ENCODE data around the gene S1PR3. TPM values are rescaled to one million over a fixed set of nuclear protein-coding genes. Genes with fewer than 3 reads are reported as not detected.
A peak's percentile ranks its signal among the peaks of the same experiment; 100 is the strongest.

Gene S1PR3
- total RNA-seq, 1 experiment from 2014 or later = 42.9 TPM

DNA sequence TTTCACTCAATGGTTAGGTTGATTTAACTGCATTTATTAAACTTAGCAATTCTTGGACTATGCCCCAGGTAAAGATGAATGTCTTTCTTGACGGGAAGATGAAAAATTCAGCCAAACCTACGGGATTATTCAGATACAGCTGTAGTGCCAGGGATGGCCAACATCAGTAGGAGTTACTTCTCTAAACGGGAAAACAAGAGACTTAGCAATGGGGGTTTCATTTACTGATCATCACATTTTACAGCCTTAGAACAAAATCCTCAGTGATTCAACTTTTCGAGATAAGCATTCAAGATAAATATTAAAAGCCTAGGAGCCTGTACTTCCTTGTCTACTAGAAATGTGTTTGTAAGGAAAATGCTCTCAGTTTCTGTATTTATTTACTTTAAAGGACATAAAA lies 46.1 kb downstream of the S1PR3 start:
- TF ChIP-seq EZH2 (IDR thresholded peaks at IDR 0.05; ENCODE audit: borderline replicate concordance, low read depth, low read length, poor library complexity, severe bottlenecking) (no peak), CTCF (conservative IDR thresholded peaks at IDR 0.05; ENCODE audit: low read depth, low read length) (no peak)
- Histone ChIP-seq H3K4me1 (ENCODE audit: insufficient read depth, low read length, poor library complexity, severe bottlenecking) (no peaks in the 10 kb centered on the region), H3K4me3 (ENCODE audit: low read depth, low read length, poor library complexity, severe bottlenecking) (no peak overlapping the region), H3K27me3 (replicated peaks; ENCODE audit: insufficient read depth, low read depth, low read length, poor library complexity) (no peaks in the 10 kb centered on the region), H3K36me3 (ENCODE audit: insufficient read depth, low read length, poor library complexity, severe bottlenecking) (no peaks in the 10 kb centered on the region), H3K9me3 (ENCODE audit: low read depth, low read length, poor library complexity, severe bottlenecking) (no peaks in the 10 kb centered on the region), H3K27ac (ENCODE audit: low read depth, low read length, poor library complexity, severe bottlenecking) (no peak overlapping the region)
- POLR2A ChIA-PET (ENCODE audit: low non-redundant PET) = interaction anchor here (0.7 kb wide), 1 partner anchor 10 kb away, joined by 6 read pairs; no protein-coding TSS in a partner anchor
- CTCF ChIA-PET = no interaction called here
- intact Hi-C loops (cut with micrococcal nuclease; ENCODE audit: unreplicated experiment) = no loop called here
- no peak for DNase-seq (ENCODE audit: low spot score)
- BruUV-seq (replicated peaks) = no TSS peak

DNA sequence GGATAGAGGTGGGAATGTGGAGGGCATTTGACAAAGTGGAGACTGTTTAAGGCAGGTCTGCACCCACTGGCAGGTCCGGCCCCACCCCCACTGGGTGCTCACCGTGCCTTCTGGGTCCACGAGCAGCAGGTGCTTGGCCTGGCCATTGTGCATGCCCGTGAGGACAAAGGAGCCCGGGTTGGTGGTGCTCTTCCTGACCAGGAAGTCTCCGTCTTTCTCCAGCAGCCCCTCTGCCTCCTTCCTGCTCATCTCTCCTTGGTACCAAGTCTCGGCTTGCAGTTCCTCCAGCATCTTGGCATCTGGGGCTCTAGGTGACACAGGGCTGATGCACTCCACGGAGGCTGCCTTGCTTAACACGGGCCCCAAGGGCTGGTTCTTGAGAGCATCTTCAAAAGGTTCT lies 46.6 kb downstream of the S1PR3 start:
- Histone ChIP-seq H3K36me3 (ENCODE audit: insufficient read depth, low read length, poor library complexity, severe bottlenecking) (no peaks in the 10 kb centered on the region), H3K9me3 (ENCODE audit: low read depth, low read length, poor library complexity, severe bottlenecking) (no peaks in the 10 kb centered on the region), H3K4me3 (ENCODE audit: low read depth, low read length, poor library complexity, severe bottlenecking) (no peak overlapping the region), H3K4me1 (ENCODE audit: insufficient read depth, low read length, poor library complexity, severe bottlenecking) (no peaks in the 10 kb centered on the region), H3K27ac (ENCODE audit: low read depth, low read length, poor library complexity, severe bottlenecking) (no peak overlapping the region), H3K27me3 (replicated peaks; ENCODE audit: insufficient read depth, low read depth, low read length, poor library complexity) (no peaks in the 10 kb centered on the region)
- intact Hi-C loops (cut with micrococcal nuclease; ENCODE audit: unreplicated experiment) = no loop called here
- BruUV-seq (replicated peaks) = no TSS peak
- TF ChIP-seq CTCF (conservative IDR thresholded peaks at IDR 0.05; ENCODE audit: low read depth, low read length) = no peak
- TF ChIP-seq EZH2 (IDR thresholded peaks at IDR 0.05; ENCODE audit: borderline replicate concordance, low read depth, low read length, poor library complexity, severe bottlenecking) = no peak
- ChIA-PET POLR2A (ENCODE audit: low non-redundant PET) (no interaction called here), CTCF (no interaction called here)
- no peak for DNase-seq (ENCODE audit: low spot score)

- BruUV-seq (replicated peaks) = no TSS peak
- H3K4me1 ChIP-seq (ENCODE audit: insufficient read depth, low read length, poor library complexity, severe bottlenecking) = no peaks in the 10 kb centered on the region
- CTCF ChIA-PET = no interaction called here
- H3K9me3 ChIP-seq (ENCODE audit: low read depth, low read length, poor library complexity, severe bottlenecking) = no peaks in the 10 kb centered on the region
- peak; percentile 8 for DNase-seq (ENCODE audit: low spot score)
- H3K4me3 ChIP-seq (ENCODE audit: low read depth, low read length, poor library complexity, severe bottlenecking) = no peak overlapping the region
- no peaks in the 10 kb centered on the region for H3K27me3 ChIP-seq (replicated peaks; ENCODE audit: insufficient read depth, low read depth, low read length, poor library complexity)
- no peak overlapping the region for H3K27ac ChIP-seq (ENCODE audit: low read depth, low read length, poor library complexity, severe bottlenecking)
- no peaks in the 10 kb centered on the region for H3K36me3 ChIP-seq (ENCODE audit: insufficient read depth, low read length, poor library complexity, severe bottlenecking)
- POLR2A ChIA-PET (ENCODE audit: low non-redundant PET) = no interaction called here
- intact Hi-C loops (cut with micrococcal nuclease; ENCODE audit: unreplicated experiment) = no loop called here
- TF ChIP-seq CTCF (conservative IDR thresholded peaks at IDR 0.05; ENCODE audit: low read depth, low read length) = no peak
- TF ChIP-seq EZH2 (IDR thresholded peaks at IDR 0.05; ENCODE audit: borderline replicate concordance, low read depth, low read length, poor library complexity, severe bottlenecking) = no peak
These were observed 47.3 kb downstream of the S1PR3 start for GRCh38 chr9:89038382-89039103.
